HG03064 (cell line): Measurements from ENCODE around the gene PPIG.
A peak's percentile ranks its signal among the peaks of the same experiment; 100 is the strongest.
"Not testable (repeated sequence)": the region's sequence is repeated elsewhere in the genome, so short reads cannot be mapped to it uniquely, and the experiment has no call there.

Experiments
- ATAC-seq: cut with Tn5 transposase; IDR thresholded peaks from one replicate; pipeline ENCODE4 v1.9.1; 2021; ENCODE audit warnings: low read depth; ENCODE audit not compliant: unreplicated experiment

Gene PPIG

DNA sequence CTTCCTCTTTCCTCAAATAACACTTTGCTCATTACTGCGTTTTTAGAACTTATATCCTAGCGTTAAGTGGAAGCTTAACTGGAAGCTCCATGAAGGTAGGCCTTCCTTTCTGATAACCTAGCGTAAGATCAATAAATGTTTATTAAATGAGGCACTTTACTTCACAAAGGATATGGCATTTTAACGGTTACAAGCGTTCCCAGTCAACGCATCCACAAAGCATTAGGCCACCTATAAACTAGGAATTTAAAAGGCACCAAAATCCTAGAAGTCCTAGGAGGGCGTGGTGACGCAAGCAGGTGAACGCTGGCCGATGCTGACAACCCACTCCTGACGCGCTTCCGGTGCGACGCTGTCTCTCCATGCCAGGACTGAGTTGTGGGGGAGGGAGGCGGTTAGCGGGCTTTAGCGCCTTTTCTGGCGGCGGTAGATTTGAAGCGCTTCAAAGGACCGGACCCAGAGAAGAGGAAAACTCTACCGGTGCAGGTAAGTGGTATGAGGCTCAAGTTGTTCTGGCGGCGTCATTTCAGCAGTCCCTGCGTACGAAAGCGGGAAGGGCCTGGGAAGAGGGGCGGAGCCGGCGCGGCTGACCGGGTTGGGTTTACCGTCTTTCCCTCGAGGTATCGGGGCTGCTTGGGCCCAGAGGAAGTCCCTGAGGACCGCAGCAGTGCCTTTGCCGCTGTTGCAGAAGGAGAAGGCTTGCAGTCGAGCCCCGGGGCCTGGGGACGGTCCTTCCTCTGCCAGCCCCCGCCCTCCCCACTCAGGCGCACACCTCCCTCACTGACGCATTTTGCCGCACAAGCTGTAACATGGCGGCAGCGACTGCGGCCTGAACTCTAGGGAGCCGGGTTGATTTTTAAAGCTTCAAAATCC is at the start of gene PPIG:
Gene PPIG, plus strand, starts transcription at position 347 of the 873 bp plus-strand sequence. CDS start 19,691 bp downstream, outside the sequence.
- peak; percentile 82 for ATAC-seq

DNA sequence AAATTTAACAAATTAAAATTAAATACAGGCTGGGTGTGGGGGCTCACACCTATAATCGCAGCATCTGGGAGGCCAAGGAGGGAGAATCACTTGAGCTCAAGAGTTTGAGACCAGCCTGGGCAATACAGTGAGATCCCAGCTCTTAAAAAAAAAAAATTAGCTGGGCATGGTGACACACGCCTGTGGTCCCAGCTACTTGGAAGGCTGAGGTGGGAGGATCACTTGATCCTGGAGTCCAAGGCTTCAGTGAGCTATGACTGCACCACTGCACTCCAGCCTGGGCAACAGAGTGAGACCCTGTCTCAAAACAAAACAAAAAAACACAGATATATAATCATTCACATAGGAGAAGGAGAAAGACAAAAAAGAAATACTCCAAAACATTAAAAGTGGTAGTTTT is 44.7 kb upstream of the PPIG start:
- not testable (repeated sequence) for ATAC-seq

DNA sequence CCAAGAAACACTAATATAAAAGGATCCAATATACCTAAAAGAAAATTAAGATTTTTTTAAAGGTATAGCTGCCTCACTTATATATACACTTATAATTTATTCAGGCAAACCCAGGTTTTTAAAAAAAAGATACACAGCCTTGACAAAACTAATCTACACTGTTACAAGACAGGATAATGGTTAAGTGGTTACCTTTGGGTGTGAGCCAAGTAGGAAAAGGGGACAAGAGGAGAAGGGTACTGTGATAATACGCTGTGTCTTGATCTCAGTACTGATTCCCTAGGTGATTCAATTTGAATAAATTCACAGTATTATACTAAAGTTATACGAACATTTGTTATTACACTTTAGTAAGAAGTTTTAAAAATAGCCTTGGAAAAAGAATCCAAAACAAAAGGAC is 44.0 kb upstream of the PPIG start:
- ATAC-seq, result no peak

DNA sequence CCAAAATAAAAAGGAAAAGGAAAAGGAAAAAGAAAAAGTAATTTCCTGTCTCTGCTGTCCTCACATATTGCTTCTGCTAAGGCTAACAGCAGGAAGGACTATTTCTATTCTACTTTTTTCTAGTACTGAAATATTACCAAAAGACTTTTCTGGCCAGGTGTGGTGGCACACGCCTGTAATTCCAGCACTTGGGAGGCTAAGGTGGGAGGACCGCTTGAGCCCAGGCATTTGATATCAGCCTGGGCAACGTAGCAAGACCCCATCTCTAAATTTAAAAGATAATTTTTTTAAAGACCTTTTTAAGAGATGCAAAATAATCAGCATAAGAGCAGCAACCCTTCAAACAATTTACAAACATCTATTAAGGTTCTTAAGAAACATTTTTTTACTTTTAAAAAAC is 41.7 kb upstream of the PPIG start:
- ATAC-seq, result no peak

DNA sequence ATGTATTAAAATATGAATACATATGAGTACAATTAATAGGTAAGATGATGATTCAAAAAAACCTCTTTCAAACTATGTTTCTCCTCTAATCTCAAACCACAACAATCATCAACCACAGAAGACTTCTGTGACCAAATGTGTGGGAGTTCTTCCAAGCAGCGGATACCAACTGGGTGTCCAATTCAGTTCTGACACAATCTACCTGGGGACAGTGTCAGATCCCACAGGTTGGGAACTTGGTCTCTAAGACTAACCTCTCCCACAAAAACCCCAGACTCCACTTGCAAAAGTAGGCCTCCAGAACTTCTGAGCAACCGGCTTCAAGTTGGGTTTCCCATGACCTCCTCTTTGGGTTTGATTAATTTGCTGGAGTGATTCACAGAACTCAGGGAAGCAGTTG is 37.4 kb upstream of the PPIG start:
- ATAC-seq, result no peak

DNA sequence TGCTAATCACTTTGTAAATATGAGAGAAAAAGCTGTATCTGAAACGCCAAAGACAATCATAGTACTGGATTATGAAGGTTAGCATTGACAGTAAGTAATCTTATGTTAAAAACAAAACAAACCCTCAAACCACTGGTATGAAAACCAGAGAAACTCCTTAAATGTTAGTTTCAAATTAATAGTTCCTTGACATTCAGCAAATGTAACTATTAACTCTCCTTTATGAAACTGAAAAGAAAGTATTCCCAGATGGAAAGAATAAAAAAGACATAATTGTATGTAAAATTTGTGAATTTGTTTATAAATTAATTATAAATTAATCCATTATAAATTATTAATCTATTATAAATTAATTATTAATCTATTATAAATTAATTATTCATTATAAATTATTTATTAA is 22.8 kb upstream of the PPIG start:
- no peak for ATAC-seq

DNA sequence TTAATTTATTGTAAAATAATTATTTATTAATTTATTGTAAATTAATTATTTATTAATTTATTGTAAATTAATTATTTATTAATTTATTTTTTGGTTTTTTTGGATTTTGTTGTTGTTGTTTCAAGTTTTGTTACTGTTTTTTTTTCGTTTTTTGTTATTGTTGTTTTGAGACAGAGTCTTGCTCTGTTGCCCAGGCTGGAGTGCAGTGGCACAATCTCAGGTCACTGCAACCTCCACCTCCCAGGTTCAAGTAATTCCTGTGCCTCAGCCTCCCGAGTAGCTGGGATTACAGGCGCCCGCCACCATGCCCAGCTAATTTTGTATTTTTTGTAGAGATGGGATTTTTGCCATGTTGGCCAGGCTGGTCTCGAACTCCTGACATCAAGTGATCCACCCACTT is 22.1 kb upstream of the PPIG start:
- ATAC-seq, result not testable (repeated sequence)

DNA sequence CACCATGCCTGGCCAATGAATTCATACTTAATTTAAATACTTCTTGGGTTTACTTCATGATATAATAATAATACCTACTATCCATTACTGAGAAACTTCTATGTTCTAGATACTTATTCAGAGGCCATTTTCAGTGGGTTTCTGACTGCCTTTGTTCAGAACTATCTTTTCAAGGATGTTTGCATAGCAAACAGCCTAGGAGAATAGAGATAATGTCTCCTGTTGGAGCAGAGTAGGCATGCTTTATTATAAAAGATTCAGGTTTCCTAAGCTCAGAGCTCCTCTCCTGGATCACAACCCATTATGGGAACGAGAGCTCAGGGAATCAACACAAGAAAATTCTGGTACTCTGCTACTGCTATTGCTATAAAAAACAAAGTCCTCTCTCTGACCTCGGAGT is 21.6 kb upstream of the PPIG start:
- ATAC-seq, result no peak

DNA sequence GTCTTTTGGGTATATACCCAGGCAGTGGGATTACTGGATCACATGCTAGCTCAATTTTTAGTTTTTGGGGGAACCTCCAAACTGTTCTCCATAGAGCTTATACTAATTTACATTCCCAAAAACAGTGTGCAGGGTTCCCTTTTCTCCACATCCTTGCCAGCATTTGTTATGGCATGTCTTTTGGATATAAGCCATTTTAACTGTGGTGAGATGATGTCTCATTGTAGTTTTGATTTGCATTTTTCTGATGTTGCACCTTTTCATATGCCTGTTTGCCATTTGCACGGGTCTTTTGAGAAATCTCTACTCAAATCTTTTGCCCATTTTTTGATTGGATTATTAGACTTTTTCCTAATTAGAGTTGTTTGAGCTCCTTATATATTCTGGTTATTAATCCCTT is 18.5 kb upstream of the PPIG start:
- no peak for ATAC-seq

DNA sequence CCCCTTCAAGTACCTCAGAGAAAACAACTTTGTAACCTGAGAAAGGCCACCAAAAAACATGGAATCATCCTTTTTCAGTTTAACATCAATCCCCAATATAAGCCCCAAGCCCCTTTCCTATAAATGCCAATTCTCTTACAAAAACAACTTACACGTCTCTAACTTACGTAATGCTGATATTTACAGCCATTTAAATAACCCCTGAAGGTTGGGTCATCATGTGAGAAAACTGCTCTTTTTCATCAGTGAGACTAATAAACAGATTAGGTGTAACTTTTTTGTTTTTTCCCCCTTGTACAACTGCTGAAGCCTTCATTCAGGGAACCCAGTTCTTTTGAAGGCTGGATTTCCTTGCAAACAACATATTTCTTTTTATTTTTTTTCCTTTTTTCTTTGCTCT is 14.2 kb upstream of the PPIG start:
- ATAC-seq, result no peak

DNA sequence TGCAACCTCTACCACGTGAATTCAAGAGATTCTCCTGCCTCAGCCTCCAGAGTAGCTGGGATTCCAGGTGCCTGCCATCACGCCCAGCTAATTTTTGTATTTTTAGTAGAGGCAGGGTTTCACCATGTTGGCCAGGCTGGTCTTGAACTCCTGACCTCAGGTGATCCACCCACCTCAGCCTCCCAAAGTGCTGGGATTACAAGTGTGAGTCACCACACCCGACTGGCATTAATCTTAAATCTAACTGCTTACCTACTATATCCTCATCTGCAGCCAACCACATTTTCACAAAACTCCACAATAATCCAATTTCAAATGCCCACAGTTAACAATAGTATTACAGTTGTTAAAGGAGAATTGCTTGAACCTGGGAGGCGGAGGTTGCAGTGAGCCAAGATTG is 13.4 kb upstream of the PPIG start:
- not testable (repeated sequence) for ATAC-seq

DNA sequence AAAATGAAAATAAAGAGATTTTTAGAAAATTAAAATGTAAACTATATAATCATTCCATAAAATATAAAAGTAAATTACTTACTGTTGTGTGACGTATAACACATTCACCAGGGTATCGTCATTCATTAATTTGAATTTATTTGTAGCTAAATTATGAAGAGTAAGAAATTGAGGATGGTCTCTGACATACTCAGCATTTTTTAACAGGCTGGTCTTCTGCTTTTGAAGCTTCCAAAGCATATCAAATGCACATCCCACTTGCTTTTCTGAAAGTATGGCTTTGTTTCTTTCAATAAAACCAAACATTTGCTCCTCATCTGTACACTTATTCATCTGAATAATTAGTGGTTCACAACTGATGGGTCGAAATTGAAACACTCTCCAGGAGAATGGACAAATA is 12.6 kb upstream of the PPIG start:
- ATAC-seq, result no peak

DNA sequence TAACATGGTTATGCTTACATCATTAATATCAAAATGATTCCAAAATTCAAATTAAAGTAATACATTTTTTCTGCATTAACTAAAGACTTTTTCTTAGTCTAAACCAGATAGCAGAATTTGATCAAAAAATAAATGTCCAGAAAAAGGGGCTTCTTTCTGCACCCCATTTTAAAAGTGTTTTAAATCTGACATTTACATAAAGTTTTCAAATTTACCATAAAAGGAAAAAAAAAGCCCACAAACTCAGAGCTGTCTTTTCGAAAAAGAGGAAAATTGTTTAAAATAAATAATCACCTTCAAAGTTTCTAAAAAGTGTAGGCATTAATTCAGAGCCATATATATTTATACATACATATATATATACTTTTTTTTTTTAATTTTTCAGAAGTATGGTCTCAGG is 12.0 kb upstream of the PPIG start:
- no peak for ATAC-seq

DNA sequence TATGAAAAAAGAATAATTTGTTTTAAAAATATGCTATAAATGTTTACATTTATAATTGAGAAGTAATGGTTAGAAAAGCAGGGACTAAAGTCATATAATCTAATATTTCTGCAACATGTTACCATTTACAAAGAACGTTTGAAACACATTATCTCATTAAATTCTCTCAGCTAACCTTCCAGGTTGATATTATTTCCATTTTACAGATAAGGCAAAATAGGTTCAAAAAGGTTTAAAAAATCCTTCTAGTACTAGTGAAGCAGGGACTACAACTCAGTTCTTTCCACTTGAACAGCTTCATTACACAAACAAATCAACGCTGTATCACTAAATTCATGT is 11.4 kb upstream of the PPIG start:
- no peak for ATAC-seq

DNA sequence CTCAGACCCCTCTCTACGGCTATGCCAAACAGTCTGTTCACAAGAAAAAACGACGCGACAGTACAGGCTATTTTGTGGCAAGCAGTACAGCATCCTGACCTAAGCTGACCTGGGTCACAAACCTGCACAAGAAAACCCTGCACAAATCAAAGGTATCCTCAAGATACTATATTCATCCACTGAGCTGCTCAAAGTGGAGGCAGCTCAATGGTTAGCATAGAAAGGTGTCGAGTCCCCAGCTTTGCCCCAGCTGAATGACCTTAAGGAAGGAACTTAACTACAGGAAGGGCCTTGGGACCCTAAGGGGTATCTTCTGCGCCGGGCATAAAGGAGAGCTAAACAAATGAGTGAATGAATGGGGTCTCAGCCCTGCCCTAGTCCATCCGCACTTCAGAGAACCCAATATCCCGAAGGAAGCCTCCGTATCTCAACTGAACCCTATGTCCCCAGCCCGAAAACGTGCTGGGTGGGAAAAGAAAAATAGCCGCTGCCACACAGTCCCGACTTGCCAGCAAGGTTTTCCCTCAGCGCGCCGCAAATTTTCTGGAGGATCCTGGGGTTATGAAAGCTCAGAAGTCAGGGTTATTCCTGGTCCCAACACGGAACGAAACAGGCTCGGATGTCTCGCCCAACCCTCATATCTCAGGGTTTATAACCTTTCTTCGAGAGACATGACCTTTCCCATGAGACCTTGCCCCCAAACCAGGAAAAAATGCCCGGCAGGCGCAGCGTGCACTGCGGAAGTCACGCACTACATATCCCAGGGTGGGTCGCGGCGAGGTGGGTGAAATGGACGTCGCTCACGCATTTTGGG is 10.8 kb upstream of the PPIG start, which contains the start of gene FASTKD1:
Gene FASTKD1, minus strand, starts transcription at position 706 of the 814 bp plus-strand sequence. CDS start 1,836 bp downstream, outside the sequence.
- ATAC-seq, result peak; percentile 99

DNA sequence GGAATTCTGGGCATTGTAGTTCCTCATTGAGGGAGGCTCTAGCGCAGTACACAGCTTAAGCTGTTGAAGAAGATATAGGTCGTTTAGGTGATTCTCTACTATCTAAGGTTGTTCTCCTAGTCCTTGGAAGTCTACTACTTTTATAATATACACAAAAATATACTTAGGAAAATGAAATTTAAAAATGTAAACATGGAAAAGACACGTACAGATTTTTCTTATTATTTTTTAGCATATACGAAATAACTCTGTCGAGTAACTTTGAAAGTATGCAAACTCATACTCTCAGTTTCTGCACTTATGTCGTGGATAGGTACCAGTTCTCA is 10.2 kb upstream of the PPIG start:
- no peak for ATAC-seq

DNA sequence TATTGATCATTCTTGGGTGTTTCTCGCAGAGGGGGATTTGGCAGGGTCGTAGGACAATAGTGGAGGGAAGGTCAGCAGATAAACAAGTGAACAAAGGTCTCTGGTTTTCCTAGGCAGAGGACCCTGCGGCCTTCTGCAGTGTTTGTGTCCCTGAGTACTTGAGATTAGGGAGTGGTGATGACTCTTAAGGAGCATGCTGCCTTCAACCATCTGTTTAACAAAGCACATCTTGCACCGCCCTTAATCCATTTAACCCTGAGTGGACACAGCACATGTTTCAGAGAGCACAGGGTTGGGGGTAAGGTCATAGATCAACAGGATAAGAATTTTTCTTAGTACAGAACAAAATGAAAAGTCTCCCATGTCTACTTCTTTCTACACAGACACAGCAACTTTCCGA is 9.6 kb upstream of the PPIG start:
- ATAC-seq, result not testable (repeated sequence)

DNA sequence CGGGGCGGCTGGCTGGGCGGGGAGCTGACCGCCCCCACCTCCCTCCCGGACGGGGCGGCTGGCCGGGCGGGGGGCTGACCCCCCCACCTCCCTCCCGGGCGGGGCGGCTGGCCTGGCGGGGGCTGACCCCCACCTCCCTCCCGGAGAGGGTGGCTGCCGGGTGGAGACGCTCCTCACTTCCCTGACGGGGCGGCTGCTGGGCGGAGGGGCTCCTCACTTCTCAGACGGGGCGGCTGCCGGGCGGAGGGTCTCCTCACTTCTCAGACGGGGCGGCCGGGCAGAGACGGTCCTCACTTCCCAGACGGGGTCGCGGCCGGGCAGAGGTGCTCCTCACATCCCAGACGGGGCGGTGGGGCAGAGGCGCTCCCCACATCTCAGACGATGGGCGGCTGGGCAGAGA is 8.9 kb upstream of the PPIG start:
- not testable (repeated sequence) for ATAC-seq

DNA sequence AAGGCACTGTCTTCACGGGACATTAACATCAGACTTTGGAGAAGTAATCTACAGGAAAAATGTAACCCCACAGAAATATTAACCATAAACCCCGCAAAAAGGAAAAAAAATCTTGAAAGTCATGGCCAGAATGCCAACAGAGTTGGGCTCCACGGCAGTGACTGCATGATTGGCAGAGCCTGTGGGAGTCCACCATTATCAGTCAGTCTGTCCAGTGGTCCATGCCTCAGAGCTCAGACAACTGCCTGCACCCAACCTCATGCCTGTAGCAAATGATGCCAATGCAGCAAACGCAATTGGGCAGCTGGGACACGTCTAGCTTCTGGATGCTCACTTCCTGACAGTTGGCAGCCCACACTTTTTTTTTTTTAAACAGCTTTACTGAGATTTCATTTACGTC is 5.1 kb upstream of the PPIG start:
- ATAC-seq, result no peak

DNA sequence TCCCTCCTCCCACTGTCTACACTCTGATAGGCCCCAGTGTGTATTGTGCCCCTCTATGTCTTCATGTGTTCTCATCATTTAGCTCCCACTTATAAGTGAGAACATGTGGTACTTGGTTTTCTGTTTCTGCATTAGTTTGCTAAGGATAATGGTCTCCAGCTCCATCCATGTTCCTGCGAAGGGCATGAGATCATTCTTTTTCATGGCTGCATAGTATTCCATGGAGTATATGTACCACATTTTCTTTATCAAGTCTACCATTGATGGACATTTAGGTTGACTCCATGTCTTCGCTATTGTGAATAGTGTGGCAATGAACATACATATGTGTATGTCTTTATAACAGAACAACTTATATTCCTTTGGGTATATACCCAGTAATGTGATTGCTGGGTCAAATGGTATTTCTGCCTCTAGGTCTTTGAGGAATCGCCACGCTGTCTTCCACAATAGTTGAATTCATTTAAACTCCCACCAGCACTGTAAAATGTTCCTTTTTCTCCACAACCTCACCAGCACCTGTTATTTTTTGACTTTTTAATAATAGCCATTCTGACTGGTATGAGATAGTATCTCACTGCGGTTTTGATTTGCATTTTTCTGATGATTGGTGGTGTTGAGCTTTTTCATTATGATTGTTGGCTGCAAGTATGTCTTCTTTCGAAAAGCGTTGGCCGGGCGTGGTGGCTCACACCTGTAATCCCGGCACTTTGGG is 1.4 kb upstream of the PPIG start:
- ATAC-seq, result not testable (repeated sequence)

DNA sequence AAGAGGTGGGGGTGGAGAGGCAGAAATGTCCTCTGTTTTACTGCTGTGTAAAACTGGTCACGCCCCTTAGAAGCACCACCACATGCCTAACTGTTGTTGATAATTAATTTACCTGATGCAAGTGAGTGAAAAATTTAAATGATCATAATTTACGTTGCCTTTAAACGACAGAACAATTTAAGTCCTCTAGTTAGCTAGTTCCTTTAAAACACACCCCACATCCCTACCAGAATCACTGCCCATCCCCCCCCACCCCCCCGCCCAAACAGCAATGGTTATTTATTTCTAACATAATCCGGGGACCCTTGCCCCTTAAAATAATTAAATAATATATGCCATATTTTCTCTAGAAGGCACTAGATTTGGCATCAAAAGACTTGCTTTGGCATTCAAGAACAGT is 633 bp upstream of the PPIG start:
- ATAC-seq, result no peak
